A549 treated with dexamethasone at 1 μM for 4 hours (cell line): ENCODE results near the gene STX12. TPM values are rescaled to one million over a fixed set of nuclear protein-coding genes. Genes with fewer than 3 reads are reported as not detected.

Experiments
- total RNA-seq: library from RNA; stranded (reverse); fragments of 200-300 nt; extraction: Qiagen RNA extraction; gene quantifications from 5 replicates; pipeline ENCODE4 v1.2.3, GENCODE V29; 2022

Gene STX12
- 7.8 to 11.8 TPM (median 9.6 TPM) in 5 replicates for total RNA-seq

GRCh38 chr1:27772932-27773825, at the start of gene STX12:
Gene STX12 (plus strand): TSS chr1:27773219. CDS start chr1:27773308, 89 bp downstream.

GRCh38 chr1:27725374-27726172, 47.4 kb upstream of the STX12 start, which contains the start of gene FAM76A:
Gene FAM76A (plus strand): TSS chr1:27725961. CDS start chr1:27726081, 120 bp downstream.

DNA sequence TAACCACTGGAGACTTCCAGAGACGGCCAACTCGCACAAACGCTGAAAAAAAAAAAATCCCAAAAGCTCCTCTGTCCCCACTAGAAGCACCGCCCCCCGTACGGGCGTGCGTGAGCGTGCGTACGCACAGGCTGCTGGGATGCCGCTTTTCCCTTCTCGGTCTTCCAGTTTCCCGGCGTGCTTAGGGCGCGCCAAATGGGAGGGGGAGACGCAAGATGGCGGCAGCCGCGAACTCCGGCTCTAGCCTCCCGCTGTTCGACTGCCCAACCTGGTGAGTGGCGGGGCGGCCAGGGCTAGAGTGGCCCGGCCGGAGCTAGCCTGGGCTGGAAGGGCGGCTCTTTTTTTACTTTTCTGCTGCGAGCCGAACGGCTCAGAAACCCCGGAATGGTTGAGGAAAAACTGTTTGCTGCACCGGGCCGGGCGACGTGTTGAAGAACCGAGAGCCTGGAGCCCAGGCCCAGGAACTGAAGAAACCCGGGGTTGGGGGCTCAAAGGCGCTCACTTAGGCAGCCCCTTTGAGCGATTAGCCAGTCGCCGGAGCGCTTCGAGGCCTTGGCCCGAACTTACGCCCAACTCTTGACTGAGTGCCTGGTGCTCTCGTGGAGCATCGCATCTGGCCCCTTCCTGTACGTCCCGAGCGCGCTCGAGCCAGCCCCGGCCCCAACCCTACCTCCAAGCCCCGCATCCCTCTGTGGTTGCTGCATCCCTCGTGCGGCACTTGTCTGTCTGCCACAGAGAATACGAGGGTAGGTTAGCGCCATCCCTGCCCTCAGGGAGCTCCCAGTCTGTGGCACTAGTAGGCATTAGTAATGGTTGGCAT, 57.8 kb downstream of the STX12 start, which contains the start of gene PPP1R8:
PPP1R8 (plus strand) TSS at position 162 of the 820 bp plus-strand sequence; CDS start at position 216, 54 bp downstream.

GRCh38 chr1:27872059-27872801, 99.2 kb downstream of the STX12 start, which contains the start of gene THEMIS2:
Gene THEMIS2 (plus strand): TSS chr1:27872544. CDS start chr1:27872572, 28 bp downstream.

Other genes with a start within 250 kb of the STX12 start
- 16.9 to 31.3 TPM (median 29.9 TPM) in 5 replicates for gene AHDC1, start 169.1 kb upstream of the STX12 start, total RNA-seq
- 0.06 to 0.18 TPM (median 0.09 TPM) in 4 of 5 replicates, not detected in the other for gene FGR, start 138.0 kb upstream of the STX12 start, total RNA-seq
- gene IFI6, start 101.0 kb upstream of the STX12 start, total RNA-seq, result 9.1 to 12.1 TPM (median 10.5 TPM) in 5 replicates
- 5.2 to 6.7 TPM (median 6.5 TPM) in 5 replicates for gene FAM76A, start 47.3 kb upstream of the STX12 start, total RNA-seq
- gene PPP1R8, start 57.6 kb downstream of the STX12 start, total RNA-seq, result 34.6 to 42.4 TPM (median 40.5 TPM) in 5 replicates
- gene THEMIS2, start 99.3 kb downstream of the STX12 start, total RNA-seq, result 0.49 to 0.98 TPM (median 0.72 TPM) in 5 replicates
- gene RPA2, start 141.4 kb downstream of the STX12 start, total RNA-seq, result 34.0 to 38.9 TPM (median 36.3 TPM) in 5 replicates
- 1.4 to 1.9 TPM (median 1.5 TPM) in 5 replicates for gene SMPDL3B, start 161.8 kb downstream of the STX12 start, total RNA-seq
- 4.4 to 6.4 TPM (median 5.5 TPM) in 5 replicates for gene XKR8, start 186.8 kb downstream of the STX12 start, total RNA-seq